ENCODE measurements around the gene CRISP2. TPM values are rescaled to one million over a fixed set of nuclear protein-coding genes. Genes with fewer than 3 reads are reported as not detected.
"Not testable (repeated sequence)": the region's sequence is repeated elsewhere in the genome, so short reads cannot be mapped to it uniquely, and the experiment has no call there.

Gene CRISP2
- polyA plus RNA-seq (2014; cell fraction: cytosol; rRNA removed) = not detected in 2 replicates
- polyA plus RNA-seq (2014; cell fraction: nucleus; rRNA removed) = not detected in 2 replicates

- peak; percentile 2 for DNase-seq (ENCODE audit: low spot score)
Observed at GRCh38 chr6:49713346-49713745, at the start of gene CRISP2. TSS of gene CRISP2 (minus strand) at chr6:49713543. CDS start at chr6:49709196, 4,347 bp downstream.

DNA sequence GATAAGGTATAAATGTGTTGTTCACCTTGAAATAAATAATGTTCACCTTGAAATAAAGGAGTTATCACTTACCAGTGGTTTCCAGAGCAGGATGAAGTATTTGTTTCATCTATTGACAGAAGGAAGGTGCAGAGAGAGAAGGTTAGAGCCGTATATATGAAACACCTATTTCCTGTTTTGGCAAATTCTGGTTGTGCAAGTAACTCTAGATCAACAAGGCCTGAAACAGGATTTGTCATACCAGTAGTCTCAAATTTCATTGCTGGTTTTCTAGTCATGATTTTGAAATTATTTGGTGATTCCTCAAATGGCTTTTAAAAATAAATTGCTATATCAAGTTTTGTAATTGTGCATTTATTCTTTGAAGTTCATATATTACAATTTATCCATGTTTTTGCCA is 30.9 kb upstream of the CRISP2 start, which contains the start of gene CRISP3:
CRISP3 (minus strand) TSS at position 130 of the 400 bp plus-strand sequence; CDS start at position 109, 21 bp downstream.
- no peak for DNase-seq (ENCODE audit: low spot score)

GRCh38 chr6:49743429-49743828 is 30.1 kb upstream of the CRISP2 start:
- DNase-seq (ENCODE audit: low spot score) = no peak

GRCh38 chr6:49739423-49739822 is 26.1 kb upstream of the CRISP2 start:
- DNase-seq (ENCODE audit: low spot score) = no peak

DNA sequence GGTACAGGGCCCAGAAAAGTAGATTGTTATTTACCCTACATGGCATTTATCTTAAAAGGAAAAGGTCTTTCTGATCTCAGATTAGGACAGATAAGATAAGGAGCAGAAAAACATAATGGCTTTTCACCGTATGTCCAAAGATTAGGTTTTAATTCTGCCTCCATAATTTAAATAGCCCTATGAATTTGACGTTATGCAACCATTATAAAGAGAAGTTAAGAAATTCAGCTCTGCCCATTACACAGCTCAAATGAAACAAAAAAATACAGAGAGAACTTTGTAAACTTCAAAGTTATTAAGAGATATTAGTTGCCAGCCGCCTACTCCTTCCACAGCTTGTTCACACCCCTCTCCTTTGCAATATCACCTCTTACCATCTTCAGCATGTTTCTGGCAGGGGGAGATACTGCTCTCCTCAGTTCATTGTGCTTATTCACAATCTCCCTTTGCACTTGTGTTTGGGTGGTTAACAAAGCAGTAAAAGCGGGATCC is 22.7 kb upstream of the CRISP2 start:
- no peak for DNase-seq (ENCODE audit: low spot score)

DNA sequence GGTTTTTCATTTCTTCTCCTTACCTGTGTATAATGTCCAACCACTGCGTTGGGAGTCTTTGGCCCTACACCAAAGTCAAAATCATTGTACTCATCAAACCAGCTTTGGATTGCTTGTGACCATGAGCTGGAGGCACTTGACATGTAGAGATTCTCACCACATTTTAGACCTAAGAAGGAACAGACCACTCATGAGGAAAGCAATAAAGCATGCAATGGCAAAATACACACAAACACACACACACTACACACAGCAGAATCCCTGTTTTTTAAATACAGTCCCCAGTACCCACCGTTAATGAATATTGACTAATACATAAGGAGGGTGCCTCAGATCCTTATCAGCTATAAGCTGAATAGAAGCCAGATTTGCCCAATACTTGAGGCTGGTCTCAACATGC is 20.3 kb upstream of the CRISP2 start:
- no peak for DNase-seq (ENCODE audit: low spot score)

DNA sequence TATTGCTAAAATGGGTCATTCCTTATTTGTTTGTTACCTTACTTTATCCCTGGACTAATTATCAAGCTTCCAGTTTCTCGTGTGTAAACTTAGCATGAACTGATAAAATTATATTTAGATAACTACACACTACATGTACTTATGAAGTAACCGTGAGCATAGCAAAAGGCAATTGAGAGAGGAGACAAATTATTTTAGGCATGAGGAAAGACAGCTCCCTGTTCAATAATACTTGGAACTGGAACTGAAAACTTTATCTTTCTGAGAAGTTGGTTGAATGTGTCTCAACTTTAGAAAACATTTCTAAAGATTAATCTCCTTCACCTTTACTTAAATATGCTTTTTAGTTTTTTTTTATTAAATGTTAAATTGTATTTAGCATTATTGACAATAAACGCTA is 19.4 kb upstream of the CRISP2 start:
- DNase-seq (ENCODE audit: low spot score) = no peak

DNA sequence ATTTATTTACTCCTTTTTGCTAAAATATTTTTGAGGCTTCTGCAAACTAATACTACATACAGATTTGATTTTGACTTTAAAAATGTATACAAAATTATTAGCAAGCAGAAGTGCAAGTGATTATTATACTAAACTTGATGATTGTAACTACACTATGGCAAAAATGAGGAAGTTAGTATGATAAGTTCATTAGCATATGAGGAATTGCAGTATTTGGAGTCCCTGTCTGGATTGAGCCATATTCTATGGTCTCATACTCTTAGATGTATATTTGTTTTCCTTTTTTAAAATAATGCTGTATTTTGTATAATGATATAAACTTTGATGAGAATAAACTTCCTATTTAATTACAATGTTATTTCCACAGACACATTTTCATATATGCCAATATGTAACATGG is 16.9 kb upstream of the CRISP2 start:
- DNase-seq (ENCODE audit: low spot score) = no peak

DNA sequence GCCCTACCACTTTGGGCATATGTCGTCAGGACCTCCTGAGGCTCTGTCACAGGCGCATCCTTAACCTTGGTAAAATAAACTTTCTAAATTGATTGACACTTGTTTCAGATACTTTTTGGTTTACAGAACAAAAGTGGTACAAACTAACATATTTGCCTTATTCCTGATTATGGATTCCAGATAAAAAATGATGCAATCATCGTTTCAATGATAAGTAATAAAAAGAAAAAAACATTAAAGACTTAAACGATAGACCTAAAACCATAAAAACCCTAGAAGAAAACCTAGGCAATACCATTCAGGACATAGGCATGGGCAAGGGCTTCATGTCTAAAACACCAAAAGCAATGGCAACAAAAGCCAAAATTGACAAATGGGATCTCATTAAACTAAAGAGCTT is 10.6 kb upstream of the CRISP2 start:
- not testable (repeated sequence) for DNase-seq (ENCODE audit: low spot score)

DNA sequence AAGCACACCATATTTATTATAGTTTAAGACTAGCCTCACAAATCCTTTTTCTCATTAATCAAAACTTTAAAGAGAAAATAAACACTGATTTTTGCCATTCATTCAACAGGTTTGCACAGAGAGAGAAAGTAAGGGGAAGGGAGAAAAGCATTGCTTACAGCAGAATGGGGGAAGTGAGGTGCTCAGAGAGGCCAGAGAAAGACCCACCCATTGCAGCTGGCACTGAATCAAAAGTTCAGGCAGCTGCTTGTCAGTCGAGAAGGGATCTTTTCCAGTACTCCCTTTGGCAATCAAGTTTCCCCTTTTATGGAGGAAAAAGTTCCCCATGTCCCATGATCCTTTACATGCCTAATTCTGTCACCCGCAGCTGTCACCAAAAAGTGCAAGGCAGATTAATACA is 8.0 kb upstream of the CRISP2 start:
- no peak for DNase-seq (ENCODE audit: low spot score)

DNA sequence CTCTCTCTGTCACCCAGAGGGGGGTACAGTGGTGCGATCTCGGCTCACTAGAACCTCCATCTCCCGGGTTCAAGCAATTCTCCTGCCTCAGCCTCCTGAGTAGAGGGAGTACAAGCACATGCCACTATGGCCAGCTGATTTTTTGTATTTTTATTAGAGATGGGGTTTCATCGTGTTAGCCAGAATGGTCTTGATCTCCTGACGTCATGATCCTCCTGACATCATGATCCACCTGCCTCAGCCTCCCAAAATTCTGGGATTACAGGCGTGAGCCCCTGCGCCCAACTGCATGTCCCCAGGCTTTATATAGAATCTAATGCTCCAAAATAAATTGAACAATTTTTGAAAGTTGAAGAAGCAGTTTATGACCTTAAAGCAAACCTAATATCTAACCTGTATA is 7.0 kb upstream of the CRISP2 start:
- DNase-seq (ENCODE audit: low spot score) = no peak

DNA sequence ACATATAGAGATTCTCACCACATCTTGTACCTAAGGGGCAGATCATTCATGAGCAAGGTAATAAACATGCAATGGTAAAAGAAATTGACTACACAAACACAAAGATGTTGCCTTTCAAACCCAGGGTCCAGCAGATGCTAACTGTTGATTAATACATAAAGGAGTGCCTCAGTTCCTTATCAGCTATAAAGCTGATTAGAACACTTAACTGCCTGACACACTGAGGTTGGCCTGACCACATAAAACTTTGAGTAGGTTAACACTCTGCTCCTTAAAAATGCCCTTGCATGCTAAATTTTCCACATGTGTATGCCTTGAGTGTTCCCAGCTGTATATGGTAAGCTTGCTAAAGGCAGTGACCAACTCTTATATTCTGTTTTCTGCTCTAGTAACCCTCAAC is 14.9 kb downstream of the CRISP2 start:
- no peak for DNase-seq (ENCODE audit: low spot score)

GRCh38 chr6:49693512-49693911 is 19.8 kb downstream of the CRISP2 start:
- DNase-seq (ENCODE audit: low spot score) = no peak

DNA sequence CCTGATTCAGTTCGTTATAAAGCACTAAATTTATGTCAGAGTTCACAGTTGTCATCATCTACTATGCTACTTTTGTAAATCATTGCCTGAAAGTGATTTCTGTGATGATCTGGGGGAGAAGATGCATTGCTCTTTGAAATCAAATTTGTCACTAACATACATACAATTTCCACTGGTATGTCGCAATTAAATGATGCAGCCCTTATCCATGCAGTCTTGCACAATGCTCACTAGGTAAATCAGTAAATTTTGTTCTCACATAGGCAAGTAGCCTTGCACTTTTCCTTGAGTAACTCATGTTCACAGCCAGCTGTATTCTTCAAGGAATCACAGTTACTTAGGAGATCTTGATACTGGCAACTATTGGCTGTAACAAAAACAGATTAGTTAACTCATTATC is 20.8 kb downstream of the CRISP2 start:
- DNase-seq (ENCODE audit: low spot score) = no peak

- no peak for DNase-seq (ENCODE audit: low spot score)
Observed at GRCh38 chr6:49676671-49677281, 36.6 kb downstream of the CRISP2 start.

DNA sequence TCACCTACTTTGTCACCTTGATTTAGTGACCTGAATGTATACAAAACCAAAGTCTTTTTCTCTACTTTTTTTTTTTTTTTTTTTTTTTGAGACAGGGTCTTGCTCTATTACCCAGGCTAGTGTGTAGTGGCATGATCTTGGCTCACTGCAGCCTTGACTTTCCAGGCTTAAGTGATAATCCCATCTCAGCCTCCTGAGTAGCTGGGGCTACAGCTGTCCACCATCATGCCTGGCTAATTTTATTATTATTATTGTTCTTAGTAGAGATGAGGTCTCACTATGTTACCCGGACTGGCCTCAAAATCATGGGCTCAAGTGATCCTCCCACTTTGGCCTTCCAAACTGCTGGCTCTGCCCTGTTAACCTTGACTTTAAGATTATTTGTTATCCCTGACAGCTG is 37.5 kb downstream of the CRISP2 start:
- no peak for DNase-seq (ENCODE audit: low spot score)

DNA sequence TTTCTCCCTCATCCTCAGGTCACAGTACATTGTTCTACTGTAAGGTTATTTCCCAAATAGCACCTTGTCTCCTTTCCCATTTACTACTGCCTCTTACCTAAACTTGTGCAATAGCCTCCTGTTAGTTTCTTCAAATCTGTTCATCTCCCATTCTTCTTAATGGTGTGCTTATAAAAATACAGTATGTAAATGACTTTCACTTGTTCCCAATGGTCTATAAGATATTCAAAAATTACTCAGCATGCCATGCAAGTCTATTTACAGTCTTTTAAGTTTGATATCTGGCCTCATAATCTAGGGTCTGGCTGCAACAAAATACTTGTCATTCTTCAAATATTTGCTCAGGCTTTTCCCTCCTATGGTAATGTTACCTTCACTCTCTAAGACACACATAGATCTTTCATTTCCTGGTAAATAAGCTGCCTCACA is 45.2 kb downstream of the CRISP2 start:
- no peak for DNase-seq (ENCODE audit: low spot score)

DNA sequence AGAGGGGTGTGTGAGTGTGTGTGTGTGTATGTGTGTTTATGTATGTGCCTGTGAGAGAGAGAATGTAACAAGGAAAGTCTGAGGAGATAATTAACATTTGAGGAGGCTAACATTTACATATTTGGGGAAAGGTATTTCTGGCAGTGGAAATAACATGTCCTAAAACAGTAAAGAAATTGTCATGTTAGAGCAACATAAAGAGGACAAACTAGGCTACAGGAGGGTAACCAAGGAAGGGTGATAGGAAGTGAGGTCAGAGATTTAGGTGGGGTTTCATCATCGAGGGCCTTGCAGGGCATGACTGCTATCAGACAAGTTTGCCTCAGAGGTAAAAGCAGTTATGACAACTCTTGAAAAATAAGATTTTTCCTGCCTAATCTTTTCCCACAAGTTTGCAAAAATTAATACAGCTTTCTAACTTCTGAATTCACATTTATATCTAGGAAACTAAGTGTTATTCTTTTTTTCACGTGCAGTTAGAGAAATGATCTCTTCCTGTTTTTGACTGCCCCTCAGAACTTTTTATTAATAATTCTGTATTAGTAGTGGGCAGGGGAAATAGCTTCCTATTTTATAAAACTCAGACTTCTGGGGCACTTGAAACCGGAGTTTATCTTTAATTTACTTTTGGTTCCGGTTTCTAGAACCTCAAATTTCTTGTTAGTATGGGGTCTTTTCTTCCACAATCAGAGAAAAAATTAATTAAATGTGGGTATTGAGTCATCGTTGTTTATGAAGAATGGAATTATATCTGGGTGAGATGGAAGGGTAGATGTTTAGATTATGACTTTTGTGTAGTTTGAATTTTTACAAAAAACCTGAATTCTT is 46.2 kb downstream of the CRISP2 start:
- no peak for DNase-seq (ENCODE audit: low spot score)

DNA sequence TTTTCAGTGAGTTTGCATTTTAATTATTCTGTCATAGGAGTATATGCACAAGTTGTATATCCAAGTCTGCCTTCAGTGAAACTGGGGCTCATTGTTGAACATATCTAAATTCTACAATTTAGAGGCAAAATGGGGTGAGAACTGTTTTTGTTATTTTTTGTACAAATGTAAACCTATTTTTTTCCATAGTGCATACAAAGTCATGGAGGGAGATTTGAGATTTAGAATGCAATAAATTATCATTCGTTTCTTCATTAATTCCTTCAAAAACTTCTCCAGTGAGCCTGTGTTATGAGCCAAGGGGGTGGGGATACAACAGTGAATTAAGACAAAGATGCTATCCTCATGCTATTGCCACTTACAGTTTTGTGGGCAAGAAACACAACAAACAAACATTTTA is 46.9 kb downstream of the CRISP2 start:
- DNase-seq (ENCODE audit: low spot score) = no peak

DNA sequence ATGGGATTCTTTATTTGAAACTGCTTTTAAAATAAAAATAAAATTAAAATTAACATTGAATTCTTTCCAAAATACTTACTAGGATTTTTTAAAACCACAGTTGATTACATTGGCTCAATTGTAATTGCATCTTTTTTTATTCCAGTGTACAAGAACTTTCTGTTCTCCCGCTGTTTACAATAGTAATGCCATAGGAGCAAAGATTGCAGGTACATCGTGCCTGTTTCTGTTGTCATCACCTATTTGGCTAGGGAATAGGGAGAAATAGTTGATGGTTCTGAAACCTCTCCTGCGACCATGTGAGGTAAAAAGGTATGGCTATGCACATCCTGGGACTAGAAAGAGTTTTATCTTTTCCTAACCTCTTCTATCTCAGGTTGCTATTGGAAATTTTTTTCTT is 48.5 kb downstream of the CRISP2 start:
- no peak for DNase-seq (ENCODE audit: low spot score)

DNA sequence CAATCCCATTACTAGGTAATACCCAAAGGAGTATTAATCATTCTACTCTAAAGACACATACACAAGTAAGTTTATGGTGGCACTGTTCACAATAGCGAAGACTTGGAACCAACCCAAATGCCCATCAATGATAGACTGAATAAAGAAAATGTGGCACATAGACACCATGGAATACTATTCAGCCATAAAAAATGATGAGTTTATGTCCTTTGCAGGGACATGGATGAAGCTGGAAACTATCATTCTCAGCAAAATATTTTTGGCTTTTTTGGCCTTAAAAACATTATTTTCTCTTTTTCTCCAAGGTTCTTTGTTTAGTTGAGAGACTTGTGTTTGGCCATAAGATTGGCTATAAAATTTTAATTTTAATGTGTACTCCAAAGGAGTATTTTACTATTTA is 49.3 kb downstream of the CRISP2 start:
- DNase-seq (ENCODE audit: low spot score) = not testable (repeated sequence)

- no peak for DNase-seq (ENCODE audit: low spot score)
Observed at GRCh38 chr6:49662892-49663261, 50.5 kb downstream of the CRISP2 start.
